GM06990 (cell line): ENCODE data around the gene DOK4.

Experiments
- DNase-seq: peaks from one replicate; pipeline ENCODE4 v3.0.0-alpha.2; 2011; ENCODE audit not compliant: insufficient read length; ENCODE audit errors: extremely low read depth
- H3K27me3 ChIP-seq: replicated peaks from 2 replicates; pipeline ENCODE4 v1.6.0; 2011; ENCODE audit warnings: low read length; ENCODE audit not compliant: control insufficient read depth, insufficient read depth
- H3K36me3 ChIP-seq: 2 replicates; pipeline ENCODE4 v1.5.1; 2011; ENCODE audit warnings: low read length; ENCODE audit not compliant: control insufficient read depth, insufficient read depth
- H3K4me3 ChIP-seq: replicated peaks from 2 replicates; pipeline ENCODE4 v1.5.1; 2011; ENCODE audit warnings: low read depth, mild to moderate bottlenecking, control low read depth, low read length
- TF ChIP-seq, protein P1 (sequence below): IDR thresholded peaks from 2 replicates; pipeline ENCODE4 v1.5.1; 2011; ENCODE audit warnings: low read length, control low read depth, mild to moderate bottlenecking, inconsistent platforms; ENCODE audit not compliant: insufficient read depth, poor library complexity, severe bottlenecking

DOK4 gene

DNA sequence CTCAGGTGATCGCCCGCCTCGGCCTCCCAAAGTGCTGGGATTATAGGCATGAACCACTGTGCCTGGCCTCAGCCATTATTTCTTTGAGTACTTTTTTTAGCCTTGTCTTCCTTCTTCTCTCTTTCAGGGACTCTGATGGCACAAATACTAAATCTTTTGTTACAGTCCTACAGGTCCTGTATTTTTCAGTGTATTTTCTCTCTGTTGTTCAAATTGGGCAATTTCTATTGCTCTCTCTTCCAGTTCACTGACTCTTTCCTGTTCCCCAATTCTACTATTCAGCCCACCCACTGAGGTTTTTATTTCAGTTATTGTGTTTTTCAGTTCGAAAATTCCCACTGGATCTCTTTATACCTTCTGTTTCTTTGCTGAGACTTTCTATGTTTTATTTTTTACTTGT, 7.5 kb upstream of the DOK4 start:
- TF ChIP-seq, protein P1, sequence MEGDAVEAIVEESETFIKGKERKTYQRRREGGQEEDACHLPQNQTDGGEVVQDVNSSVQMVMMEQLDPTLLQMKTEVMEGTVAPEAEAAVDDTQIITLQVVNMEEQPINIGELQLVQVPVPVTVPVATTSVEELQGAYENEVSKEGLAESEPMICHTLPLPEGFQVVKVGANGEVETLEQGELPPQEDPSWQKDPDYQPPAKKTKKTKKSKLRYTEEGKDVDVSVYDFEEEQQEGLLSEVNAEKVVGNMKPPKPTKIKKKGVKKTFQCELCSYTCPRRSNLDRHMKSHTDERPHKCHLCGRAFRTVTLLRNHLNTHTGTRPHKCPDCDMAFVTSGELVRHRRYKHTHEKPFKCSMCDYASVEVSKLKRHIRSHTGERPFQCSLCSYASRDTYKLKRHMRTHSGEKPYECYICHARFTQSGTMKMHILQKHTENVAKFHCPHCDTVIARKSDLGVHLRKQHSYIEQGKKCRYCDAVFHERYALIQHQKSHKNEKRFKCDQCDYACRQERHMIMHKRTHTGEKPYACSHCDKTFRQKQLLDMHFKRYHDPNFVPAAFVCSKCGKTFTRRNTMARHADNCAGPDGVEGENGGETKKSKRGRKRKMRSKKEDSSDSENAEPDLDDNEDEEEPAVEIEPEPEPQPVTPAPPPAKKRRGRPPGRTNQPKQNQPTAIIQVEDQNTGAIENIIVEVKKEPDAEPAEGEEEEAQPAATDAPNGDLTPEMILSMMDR, result no peak
- H3K27me3 ChIP-seq, result no peaks in the 10 kb centered on the region; the same call in 1 of the 2 replicates
- no peak for DNase-seq
- H3K4me3 ChIP-seq, result no peak overlapping the region
- no peaks in the 10 kb centered on the region for H3K36me3 ChIP-seq

DNA sequence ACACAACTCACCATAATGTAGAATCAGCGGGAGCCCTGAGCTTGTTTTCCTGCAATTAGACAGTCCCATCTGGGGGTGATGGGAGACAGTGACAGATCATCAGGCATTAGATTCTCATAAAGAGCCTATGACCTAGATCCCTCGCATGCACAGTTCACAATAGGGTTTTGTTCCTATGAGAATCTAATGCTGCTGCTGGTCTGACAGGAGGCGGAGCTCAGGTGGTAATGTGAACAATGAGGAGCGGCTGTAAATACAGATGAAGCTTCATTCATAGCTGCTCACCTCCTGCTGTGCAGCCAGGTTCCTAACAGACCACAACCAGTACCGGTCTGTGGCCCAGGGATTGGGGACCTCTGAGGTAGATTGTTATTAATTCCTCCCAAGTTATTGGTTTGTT, 2.9 kb upstream of the DOK4 start:
- H3K36me3 ChIP-seq, result no peaks in the 10 kb centered on the region
- H3K4me3 ChIP-seq, result no peak overlapping the region
- no peak for DNase-seq
- TF ChIP-seq, protein P1, result no peak
- no peaks in the 10 kb centered on the region for H3K27me3 ChIP-seq

DNA sequence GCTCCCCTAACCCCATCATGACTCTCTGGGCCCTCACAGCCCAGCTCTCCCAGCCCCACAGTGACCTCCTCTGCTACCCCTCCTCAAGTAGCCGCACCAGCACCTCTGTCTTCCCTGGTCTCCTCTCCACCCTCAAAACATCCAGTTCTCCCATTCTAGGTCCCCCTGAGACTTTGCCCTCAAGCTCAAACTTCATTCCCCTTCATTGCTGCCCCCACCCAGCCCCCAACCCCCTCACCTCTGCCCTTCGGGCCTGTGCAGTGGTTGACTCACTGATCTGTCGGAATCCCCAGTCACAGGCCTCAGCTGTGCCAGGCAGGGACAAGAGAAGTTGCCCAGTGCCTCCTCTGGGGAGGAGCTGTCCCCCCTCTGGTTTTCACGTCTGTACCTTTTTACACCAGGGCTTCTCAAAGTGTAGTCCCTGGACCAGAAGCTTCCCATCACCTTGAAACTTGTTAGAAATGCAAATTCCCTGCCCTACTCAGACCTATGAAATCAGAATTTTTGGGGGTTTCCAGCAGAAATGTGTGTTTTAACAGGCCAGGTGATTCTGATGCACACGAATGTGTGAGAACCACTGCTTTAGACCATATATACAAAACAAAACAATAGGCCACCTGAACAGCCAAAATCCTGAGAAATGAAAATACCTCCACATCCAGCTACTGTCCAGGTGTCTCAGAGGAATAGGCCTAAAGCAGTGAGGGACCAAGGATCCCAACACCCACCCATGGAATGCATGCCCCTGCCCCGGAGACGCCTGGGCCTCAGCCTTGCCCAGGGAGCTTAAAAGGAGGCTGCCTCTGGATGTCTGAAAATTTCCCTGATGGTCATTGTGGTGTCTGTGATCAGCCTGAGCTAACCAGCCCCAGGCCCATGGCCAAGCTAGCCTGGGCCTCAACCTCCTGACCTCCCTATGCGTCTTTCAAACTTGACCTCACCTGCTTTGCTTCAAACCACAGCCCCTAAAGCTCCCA, 853 bp upstream of the DOK4 start:
- TF ChIP-seq, protein P1, result no peak
- Histone ChIP-seq H3K36me3 (no peaks in the 10 kb centered on the region), H3K4me3 (peak overlapping the region; percentile 64), H3K27me3 (no peaks in the 10 kb centered on the region)
- no peak for DNase-seq

DNA sequence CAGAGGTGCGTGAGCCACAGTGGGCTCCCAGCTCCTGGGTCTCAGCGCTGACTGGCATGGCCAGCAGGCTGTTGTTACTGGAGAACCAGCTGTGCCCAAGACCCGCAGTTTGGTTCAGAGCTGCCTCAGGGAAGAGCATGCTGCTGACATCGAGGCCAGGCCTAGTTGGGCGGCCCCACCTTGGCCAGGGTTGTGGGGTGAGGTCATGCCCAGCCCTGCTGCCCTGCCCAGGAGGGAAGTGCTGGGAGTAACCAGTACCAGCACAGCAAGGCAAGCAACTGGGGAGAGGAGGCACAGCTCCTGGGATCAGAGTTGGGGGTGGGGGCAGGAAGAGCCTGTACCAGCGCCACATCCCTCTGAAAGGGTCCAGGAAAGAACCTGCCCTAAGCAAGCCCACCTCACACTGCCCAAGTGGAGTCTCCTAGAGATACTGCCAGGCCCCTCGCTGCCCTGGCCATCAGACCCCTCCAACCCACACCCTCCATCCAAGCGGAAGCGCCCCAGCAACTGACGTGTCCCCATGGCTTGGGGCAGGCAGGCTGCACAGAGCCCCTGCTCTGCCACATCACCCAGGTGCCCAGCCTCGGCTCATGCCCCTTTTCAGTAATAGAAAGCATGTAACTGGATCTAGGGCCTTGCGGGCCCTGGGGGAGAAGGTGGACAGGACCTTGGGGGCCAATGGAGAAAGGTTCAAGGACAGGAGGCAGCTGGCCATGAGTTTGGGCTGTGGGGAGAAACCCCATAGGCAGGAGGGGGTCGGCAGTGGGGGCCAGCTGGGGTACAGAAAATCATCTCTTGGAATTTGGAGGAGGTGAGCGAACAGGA, 990 bp downstream of the DOK4 start:
- TF ChIP-seq, protein P1, result no peak
- H3K4me3 ChIP-seq, result peak overlapping the region; percentile 66

DNA sequence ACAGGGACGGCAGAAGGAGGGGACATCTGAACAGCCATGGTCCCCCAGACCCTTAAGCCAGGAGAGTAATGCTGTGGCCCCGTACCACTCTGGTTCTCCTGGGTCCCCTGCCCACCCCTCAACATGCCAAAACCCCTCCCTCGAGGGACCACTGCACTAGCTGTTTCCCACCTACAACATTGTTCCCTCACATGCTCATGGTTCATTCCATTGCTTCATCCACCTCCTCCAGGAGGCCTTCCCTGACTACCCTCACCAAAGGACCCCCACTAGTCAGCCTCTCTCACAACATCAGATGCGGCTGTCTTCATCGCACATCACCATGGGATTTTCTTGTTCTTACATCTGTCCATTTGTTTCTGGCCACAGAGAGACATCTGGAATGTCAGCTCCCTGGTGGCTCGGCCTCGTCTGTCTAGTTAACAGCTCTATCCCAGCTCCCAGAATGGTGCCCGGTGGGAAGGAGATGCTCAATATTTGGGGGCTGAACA, 1.7 kb downstream of the DOK4 start:
- Histone ChIP-seq H3K36me3 (no peaks in the 10 kb centered on the region), H3K27me3 (no peaks in the 10 kb centered on the region), H3K4me3 (no peak overlapping the region)
- no peak for DNase-seq
- TF ChIP-seq, protein P1, result no peak

More for the DNA sequence above, 990 bp downstream of the DOK4 start:
- H3K36me3 ChIP-seq, result no peaks in the 10 kb centered on the region
- H3K27me3 ChIP-seq, result no peaks in the 10 kb centered on the region
- no peak for DNase-seq
